Activated gamma-delta T cell treated with anti-CD3 and anti-CD28 coated beads, Interleukin-2, amount 50 U/mL, for 16 hours (primary cell): ENCODE data around the gene SCMH1.
"Not testable (repeated sequence)": the region's sequence is repeated elsewhere in the genome, so short reads cannot be mapped to it uniquely, and the experiment has no call there.

Experiments
- DNase-seq: peaks from one replicate; pipeline ENCODE4 v3.0.0-alpha.2; 2020; ENCODE audit warnings: low read depth

The SCMH1 gene

GRCh38 chr1:41152622-41153044 is 89.5 kb downstream of the SCMH1 start:
- DNase-seq: no peak

- no peak for DNase-seq
Observed at GRCh38 chr1:41151846-41152245, 90.3 kb downstream of the SCMH1 start.

- no peak for DNase-seq
Observed at GRCh38 chr1:41149570-41149969, 92.5 kb downstream of the SCMH1 start.

DNA sequence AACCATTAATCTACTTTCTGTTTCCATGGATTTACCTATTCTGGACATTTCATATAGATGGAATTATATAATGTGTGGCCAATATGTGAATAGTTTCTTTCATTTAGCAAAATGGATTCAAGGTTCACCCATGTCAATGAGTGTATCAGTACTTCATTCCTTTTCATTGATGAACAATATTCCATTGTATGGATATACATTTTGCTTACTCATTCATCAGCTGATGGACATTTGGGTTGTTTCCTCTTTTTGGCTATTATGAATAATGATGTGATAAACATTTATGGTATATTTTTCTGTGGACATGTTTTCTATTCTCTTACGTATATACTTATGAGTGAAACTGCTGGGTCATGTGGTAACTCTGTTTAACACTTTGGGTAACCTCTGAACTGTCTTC is 97.8 kb downstream of the SCMH1 start:
- DNase-seq: no peak

GRCh38 chr1:41138549-41138948 is 103.6 kb downstream of the SCMH1 start:
- no peak for DNase-seq

GRCh38 chr1:41135196-41135947 is 106.7 kb downstream of the SCMH1 start:
- DNase-seq: no peak

DNA sequence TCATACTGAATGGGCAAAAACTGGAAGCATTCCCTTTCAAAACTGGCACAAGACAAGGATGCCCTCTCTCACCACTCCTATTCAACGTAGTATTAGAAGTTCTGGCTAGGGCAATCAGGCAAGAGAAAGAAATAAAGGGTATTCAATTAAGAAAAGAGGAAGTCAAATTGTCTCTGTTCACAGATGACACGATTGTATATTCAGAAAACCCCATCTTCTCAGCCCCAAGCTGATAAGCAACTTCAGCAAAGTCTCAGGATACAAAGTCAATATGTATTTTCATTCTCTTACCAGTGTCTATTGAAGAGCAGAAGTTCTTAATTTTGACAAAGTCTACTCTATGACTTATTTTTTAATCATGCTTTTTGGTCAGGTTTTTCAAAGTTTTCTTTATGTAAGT is 107.8 kb downstream of the SCMH1 start:
- not testable (repeated sequence) for DNase-seq

GRCh38 chr1:41122851-41123518 is 119.1 kb downstream of the SCMH1 start:
- DNase-seq: no peak

DNA sequence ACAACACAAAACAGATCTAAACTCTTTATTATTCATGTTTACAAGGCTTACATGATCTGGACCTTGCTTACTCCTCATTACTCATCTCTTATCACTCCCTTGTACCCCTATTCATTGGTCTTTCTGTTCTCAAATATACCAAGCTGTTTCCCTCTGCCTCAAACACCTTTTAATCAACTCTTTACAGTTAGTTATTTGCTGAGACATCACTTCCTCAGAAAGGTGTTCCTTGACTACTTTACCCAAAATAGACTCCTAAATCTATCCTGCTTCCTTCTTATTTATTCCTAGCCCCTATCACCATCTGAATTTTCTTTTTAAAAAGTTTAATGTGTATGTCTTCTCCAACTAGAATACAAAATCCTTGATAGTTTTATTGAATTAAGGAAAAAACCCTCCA is 120.0 kb downstream of the SCMH1 start:
- DNase-seq: no peak

- no peak for DNase-seq
Observed at GRCh38 chr1:41118645-41119044, 123.5 kb downstream of the SCMH1 start.

DNA sequence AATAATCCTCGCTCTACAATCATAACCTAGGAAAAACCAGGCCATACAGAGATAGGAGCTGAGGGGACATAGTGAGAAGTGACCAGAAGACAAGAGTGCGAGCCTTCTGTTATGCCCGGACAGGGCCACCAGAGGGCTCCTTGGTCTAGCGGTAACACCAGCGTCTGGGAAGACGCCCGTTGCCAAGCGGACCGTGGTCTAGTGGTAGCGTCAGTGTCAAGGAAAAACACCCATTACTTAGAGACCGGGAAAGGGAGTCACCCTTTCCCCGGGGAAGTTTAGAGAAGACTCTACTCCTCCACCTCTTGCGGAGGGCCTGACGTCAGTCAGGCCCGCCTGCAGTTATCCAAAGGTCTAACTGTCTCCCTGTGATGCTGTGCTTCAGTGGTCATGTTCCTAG is 124.9 kb downstream of the SCMH1 start:
- not testable (repeated sequence) for DNase-seq

GRCh38 chr1:41110736-41111135 is 131.4 kb downstream of the SCMH1 start:
- no peak for DNase-seq

DNA sequence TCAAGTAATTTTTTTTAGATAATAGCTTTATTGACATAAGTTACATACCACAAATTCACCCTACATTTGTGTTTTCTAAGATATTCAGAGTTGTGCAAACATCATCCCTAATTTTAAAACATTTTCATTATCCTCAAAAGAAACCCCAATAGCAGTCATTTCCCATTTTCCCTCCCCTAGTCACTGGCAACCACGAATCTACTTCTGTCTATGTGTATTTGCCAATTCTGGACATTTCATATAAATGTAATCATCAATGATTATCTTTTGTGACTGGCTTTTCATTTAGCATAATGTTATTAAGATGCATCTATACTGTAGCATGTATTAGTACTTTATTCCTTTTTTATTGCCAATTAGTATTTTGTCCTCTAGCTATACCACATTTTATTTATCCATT is 131.8 kb downstream of the SCMH1 start:
- DNase-seq: no peak

DNA sequence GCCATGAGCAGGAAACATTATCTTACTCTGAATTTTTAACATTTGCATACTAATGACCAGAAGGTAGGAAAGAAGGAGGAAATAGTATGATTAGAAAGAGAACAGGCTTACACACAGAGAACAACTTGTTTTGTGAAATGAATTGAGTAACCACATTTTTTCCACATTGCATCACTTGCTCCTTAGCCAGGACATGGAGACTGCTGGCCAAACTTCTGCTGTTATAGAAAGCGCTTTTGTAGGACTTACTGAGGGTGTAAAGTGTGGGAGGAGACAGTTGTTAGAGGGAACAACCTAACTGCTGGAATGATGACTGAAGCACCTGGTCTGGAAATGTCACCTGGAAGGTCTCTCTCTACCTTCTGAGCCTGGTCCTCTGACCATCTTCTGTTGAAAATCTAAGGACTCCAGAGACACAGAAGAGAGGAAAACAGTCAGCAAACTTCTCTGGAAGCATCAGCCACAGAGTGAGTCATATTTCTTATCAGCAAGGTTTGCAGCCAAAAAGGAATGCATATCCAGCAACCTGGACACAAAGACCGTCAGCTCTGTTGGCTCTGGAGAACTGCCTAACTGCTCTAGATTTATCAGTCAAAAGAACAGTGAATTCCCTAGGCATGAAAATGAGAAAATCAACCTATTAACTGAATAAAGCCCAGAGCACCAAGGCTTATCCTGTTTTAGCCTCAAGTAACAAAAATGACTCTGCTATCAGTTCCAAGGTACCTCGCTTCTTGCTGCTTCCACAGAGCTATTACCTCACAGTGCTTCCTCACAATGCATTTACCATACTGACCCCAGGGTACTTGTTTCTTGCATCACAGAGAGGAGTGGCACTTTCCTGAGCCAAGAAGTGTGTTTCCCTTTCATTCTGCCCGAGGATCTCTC is 132.6 kb downstream of the SCMH1 start:
- no peak for DNase-seq

- DNase-seq: no peak
Observed at GRCh38 chr1:41108696-41109275, 133.3 kb downstream of the SCMH1 start.

DNA sequence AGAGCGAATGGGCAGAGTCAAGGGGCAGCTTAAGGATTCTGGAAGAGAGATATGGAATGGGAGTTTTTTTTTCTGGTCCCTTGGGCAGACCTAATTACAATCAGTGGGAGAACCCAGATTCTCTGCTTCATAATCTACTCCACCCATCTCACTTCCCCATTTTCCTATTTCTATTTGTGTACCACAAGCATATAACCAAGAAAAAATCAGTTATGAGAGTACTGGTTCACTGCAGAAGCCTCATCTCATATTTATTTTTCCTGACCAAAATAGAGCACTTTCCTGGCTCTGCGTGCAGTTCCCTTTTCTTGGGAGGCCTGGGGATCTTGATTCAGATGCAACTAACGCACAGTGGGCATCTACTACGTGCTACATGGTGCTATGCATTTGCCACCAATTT is 138.3 kb downstream of the SCMH1 start:
- DNase-seq: no peak

- no peak for DNase-seq
Observed at GRCh38 chr1:41102653-41103052, 139.5 kb downstream of the SCMH1 start.

DNA sequence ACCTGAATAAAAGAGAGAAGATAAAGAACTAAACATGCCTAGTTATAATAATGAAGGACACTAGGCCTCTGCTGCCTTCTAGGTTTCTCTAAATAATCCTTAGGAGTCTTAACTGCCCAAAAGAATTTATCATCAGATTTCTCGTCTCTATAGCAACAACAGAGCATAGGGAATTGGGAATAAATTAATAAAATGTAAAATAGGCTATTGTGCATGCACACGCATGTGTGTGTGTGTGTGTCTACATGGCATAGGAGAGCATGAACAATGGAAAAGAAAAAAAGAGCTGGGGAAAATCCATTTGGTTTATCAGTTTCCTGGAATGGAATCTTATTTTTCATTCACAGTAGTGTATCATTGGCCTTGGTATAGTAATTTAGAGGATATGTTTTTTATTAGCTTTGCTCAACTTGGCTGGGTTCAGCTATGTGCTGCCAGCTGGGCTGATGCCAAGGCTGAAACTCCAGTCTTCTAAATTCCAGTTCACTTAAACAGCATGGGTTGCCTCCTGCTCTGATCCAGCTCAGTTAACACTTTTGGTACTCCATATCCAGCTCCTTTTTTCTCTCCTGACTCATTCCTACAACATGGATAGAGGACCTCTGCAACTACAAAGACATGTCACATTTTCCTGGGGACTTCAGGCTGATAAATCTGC is 140.0 kb downstream of the SCMH1 start:
- DNase-seq: no peak

DNA sequence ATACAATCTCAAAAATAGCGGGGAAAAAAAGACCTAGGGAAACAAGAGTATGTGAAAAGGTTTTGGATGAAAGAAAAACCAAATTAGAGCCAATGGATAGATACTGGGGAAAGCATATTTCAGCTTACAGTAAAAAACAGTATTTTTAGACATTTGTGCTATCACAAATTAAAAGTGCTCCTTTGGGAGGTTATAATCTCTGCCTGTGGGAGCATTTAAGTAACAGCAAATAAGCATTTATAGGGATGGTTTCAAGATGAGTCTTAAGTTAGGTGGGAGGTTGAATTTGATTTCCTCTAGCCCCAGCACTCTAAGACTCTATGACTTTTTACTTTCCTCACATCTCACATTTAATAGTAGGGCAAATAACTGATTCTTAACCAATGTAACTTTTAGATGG is 141.0 kb downstream of the SCMH1 start:
- DNase-seq: no peak

GRCh38 chr1:41100170-41100569 is 141.9 kb downstream of the SCMH1 start:
- DNase-seq: no peak

DNA sequence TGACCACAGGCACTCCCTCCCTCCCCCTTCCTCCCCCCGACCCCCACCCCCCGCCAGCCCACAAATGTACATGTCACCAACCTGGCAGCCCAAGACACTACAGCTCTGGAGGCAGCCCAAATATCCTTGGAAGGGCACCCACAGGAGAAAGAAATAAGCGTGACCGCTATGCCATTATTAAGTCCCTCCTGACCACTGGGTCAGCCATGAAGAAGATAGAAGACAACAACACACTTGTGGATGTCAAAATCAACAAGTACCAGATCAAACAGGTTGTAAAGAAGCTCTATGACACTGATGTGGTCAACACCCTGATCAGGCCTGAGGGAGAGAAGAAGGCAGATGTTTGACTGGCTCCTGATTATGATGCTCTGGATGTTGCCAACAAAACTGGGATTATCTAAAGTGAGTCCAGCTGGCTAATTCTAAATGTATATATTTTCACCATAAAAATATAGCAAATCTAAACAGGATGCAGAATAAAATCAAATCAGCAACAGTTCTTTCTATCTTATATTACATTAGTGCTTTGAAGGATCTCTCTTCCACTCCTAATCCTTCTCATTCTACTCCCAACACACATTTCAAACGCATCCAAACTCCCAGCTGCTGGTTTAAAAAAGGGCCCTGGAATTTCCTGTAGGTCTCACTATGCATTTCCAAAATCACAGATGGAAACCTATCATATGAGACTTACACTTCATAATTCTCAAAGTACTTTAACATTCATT is 143.2 kb downstream of the SCMH1 start:
- DNase-seq: no peak
